ENCODE data around the gene SLC35E3.
"Not testable (repeated sequence)": the region's sequence is repeated elsewhere in the genome, so short reads cannot be mapped to it uniquely, and the experiment has no call there.

- TF ChIP-seq CTCF (IDR thresholded peaks at IDR 0.05; ENCODE audit: insufficient read depth, low read length, poor library complexity, severe bottlenecking); EZH2phosphoT487 (conservative IDR thresholded peaks at IDR 0.05; ENCODE audit: low read length): not testable (repeated sequence)
These were observed 56.4 kb downstream of the SLC35E3 start for GRCh38 chr12:68802372-68802745.
